ENCODE data around the gene BMPR2. TPM values are rescaled to one million over a fixed set of nuclear protein-coding genes. Genes with fewer than 3 reads are reported as not detected.

The BMPR2 gene
- total and polyA plus RNA-seq, 2 of the 4 experiments (the other 2 are of a cell fraction) = 17.0 to 30.1 TPM

DNA sequence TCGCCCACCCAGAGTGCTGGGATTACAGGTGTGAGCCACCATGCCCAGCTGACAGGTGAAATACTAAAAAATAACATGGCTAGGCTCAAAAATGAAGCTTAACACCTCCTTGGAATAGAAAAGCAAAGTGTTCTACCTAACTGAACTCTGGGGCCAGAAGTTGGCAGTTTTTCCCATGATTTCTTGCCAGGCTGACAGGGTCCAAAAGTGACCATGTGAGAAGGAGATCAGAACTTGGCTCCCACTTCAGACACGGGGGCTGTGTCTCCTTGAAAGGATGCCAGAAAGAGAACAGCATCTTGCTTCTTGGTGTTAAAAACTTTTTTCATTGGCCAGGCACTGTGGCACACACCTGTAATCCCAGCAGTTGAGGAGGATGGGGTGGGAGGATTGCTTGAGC lies 47.0 kb downstream of the BMPR2 start:
- H4K91ac ChIP-seq (ENCODE audit: insufficient read depth, low read depth, low read length) = no peak overlapping the region
- H3K9me1 ChIP-seq (ENCODE audit: insufficient read depth, low read length) = peaks cover 8% of the 10 kb centered on the region; the same call in 1 of the 2 replicates
- no peak overlapping the region for H2BK20ac ChIP-seq (ENCODE audit: low read depth, low read length)
- no peak overlapping the region for H4K8ac ChIP-seq (ENCODE audit: low read depth in 2 of 2, low read length in 2 of 2)
- peaks cover 16 to 75% of the 10 kb centered on the region in 2 experiments; a peak in 3 of 4 replicates for H3K79me1 ChIP-seq (ENCODE audit: low read depth in 1 of 2, low read length in 2 of 2)
- no peak overlapping the region for H3K4me2 ChIP-seq (ENCODE audit: low read depth, low read length)
- H3K4ac ChIP-seq (ENCODE audit: low read depth, low read length) = no peak overlapping the region
- H2BK15ac ChIP-seq (ENCODE audit: low read depth, low read length) = no peak overlapping the region
- POLR2A ChIA-PET (ENCODE audit: unreplicated experiment) = no interaction called here
- no peaks in the 10 kb centered on the region for H3K9me3 ChIP-seq (ENCODE audit: control insufficient read depth, insufficient read depth, low read length)
- H2BK120ac ChIP-seq (ENCODE audit: low read depth, low read length) = no peak overlapping the region
- WGBS, 2 experiments (ENCODE audit: extremely low coverage in 2 of 2, insufficient read length in 1 of 2) = no CpG with 5 or more reads among the region's 2 CpGs
- H2AFZ ChIP-seq (replicated peaks; ENCODE audit: low read length, poor library complexity) = no peak overlapping the region
- dilution Hi-C loops (cut with HindIII; ENCODE audit: low sequenced_read_pairs, unreplicated experiment) (no loop called here), in situ Hi-C loops (cut with MboI; ENCODE audit: low sequenced_read_pairs) (no loop called here), intact Hi-C loops (cut with micrococcal nuclease) (no loop called here)
- H3K18ac ChIP-seq (ENCODE audit: low read depth, low read length) = no peak overlapping the region
- no peaks in the 10 kb centered on the region for H3K27me3 ChIP-seq (ENCODE audit: control insufficient read depth, insufficient read depth, low read length)
- no peak overlapping the region for H2AK9ac ChIP-seq (replicated peaks; ENCODE audit: low read depth, low read length, poor library complexity)
- H3K14ac ChIP-seq (replicated peaks; ENCODE audit: low read depth, low read length) = no peak overlapping the region
- no TSS peak for BruUV-seq (replicated peaks)
- H3K27ac ChIP-seq (ENCODE audit: insufficient read depth, low read length) = no peak overlapping the region
- no peak for TF ChIP-seq MAZ (IDR thresholded peaks at IDR 0.05; ENCODE audit: borderline replicate concordance, low read depth, low read length)
- no peak for TF ChIP-seq MXI1 (IDR thresholded peaks at IDR 0.05; ENCODE audit: borderline replicate concordance, low read depth, low read length)
- TF ChIP-seq RAD21 (IDR thresholded peaks at IDR 0.05; ENCODE audit: low read length) = no peak
- TF ChIP-seq RFX5 (IDR thresholded peaks at IDR 0.05; ENCODE audit: low read depth, low read length) = no peak
- TF ChIP-seq RCOR1 (IDR thresholded peaks at IDR 0.05; ENCODE audit: insufficient replicate concordance, low read length) = no peak
- no peak for TF ChIP-seq POLR2A (IDR thresholded peaks at IDR 0.05; ENCODE audit: low read depth, low read length)
- no peak for TF ChIP-seq FOS (IDR thresholded peaks at IDR 0.05; ENCODE audit: low read depth, low read length)
- TF ChIP-seq, protein P1, sequence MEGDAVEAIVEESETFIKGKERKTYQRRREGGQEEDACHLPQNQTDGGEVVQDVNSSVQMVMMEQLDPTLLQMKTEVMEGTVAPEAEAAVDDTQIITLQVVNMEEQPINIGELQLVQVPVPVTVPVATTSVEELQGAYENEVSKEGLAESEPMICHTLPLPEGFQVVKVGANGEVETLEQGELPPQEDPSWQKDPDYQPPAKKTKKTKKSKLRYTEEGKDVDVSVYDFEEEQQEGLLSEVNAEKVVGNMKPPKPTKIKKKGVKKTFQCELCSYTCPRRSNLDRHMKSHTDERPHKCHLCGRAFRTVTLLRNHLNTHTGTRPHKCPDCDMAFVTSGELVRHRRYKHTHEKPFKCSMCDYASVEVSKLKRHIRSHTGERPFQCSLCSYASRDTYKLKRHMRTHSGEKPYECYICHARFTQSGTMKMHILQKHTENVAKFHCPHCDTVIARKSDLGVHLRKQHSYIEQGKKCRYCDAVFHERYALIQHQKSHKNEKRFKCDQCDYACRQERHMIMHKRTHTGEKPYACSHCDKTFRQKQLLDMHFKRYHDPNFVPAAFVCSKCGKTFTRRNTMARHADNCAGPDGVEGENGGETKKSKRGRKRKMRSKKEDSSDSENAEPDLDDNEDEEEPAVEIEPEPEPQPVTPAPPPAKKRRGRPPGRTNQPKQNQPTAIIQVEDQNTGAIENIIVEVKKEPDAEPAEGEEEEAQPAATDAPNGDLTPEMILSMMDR (conservative IDR thresholded peaks at IDR 0.05; ENCODE audit: low read depth, low read length) = no peak
- no peak for TF ChIP-seq CHD1 (IDR thresholded peaks at IDR 0.05; ENCODE audit: low read depth, low read length)
- H4K20me1 ChIP-seq (ENCODE audit: insufficient read depth, low read length) = 0 out of 2 replicates have a peak, but pooled peaks cover 3% of the 10 kb centered on the region
- no peak overlapping the region for H3K23ac ChIP-seq (ENCODE audit: low read depth, low read length)
- H3K9ac ChIP-seq (ENCODE audit: low read depth, low read length) = no peak overlapping the region
- no peak overlapping the region for H3K56ac ChIP-seq (ENCODE audit: extremely low read depth, insufficient read depth, low read length)
- no peak overlapping the region for H2BK5ac ChIP-seq (ENCODE audit: low read depth, low read length, poor library complexity, severe bottlenecking)
- H2AK5ac ChIP-seq (ENCODE audit: low read depth, low read length) = no peak overlapping the region
- no peaks in the 10 kb centered on the region for H3K36me3 ChIP-seq (ENCODE audit: control insufficient read depth, insufficient read depth, low read length)
- no peak for ATAC-seq (ENCODE audit: low read depth)
- no peak overlapping the region for H3K4me3 ChIP-seq (ENCODE audit: insufficient read depth, low read depth, low read length)
- H4K5ac ChIP-seq (ENCODE audit: low read depth, low read length) = no peak overlapping the region
- H3K4me1 ChIP-seq (ENCODE audit: control insufficient read depth, insufficient read depth, low read length) = no peaks in the 10 kb centered on the region
- no peak for DNase-seq
- CTCF ChIA-PET = no interaction called here
